Glutamatergic neuron (in vitro differentiated cells): Measurements from ENCODE around the gene ABCC8. TPM values are rescaled to one million over a fixed set of nuclear protein-coding genes. Genes with fewer than 3 reads are reported as not detected.

Source experiments
- DNase-seq: peaks from one replicate; pipeline ENCODE4 v3.0.0; 2022
- H3K27ac Mint-ChIP-seq: one replicate; pipeline ENCODE4 v1.8.0; 2020; ENCODE audit warnings: mild to moderate bottlenecking, mixed read lengths, inconsistent platforms; ENCODE audit not compliant: unreplicated experiment
- H3K27me3 Mint-ChIP-seq: one replicate; pipeline ENCODE4 v1.8.0; 2020; ENCODE audit warnings: mild to moderate bottlenecking, moderate library complexity, mixed read lengths, inconsistent platforms; ENCODE audit not compliant: unreplicated experiment
- H3K36me3 Mint-ChIP-seq: one replicate; pipeline ENCODE4 v1.8.0; 2020; ENCODE audit warnings: mild to moderate bottlenecking, mixed read lengths, inconsistent platforms; ENCODE audit not compliant: unreplicated experiment
- H3K4me1 Mint-ChIP-seq: one replicate; pipeline ENCODE4 v1.8.0; 2020; ENCODE audit warnings: mild to moderate bottlenecking, low read depth, mixed read lengths, inconsistent platforms; ENCODE audit not compliant: unreplicated experiment
- H3K4me3 Mint-ChIP-seq: one replicate; pipeline ENCODE4 v1.8.0; 2020; ENCODE audit warnings: mild to moderate bottlenecking, mixed read lengths, inconsistent platforms; ENCODE audit not compliant: unreplicated experiment
- H3K9me3 Mint-ChIP-seq: one replicate; pipeline ENCODE4 v1.8.0; 2020; ENCODE audit warnings: mild to moderate bottlenecking, moderate library complexity, mixed read lengths, inconsistent platforms; ENCODE audit not compliant: unreplicated experiment
- CTCF ChIP-seq: fragments of 200-600 bp; sonication (generic); IDR thresholded peaks from one replicate; pipeline ENCODE4 v1.5.0; 2021; ENCODE audit not compliant: partially characterized antibody, unreplicated experiment
- total RNA-seq: library from RNA; stranded (reverse); fragmentation: NEBNext Ultra II Directional; extraction: Animal tissue kit (Norgen Biotek cat#: 25700); gene quantifications from one replicate; pipeline ENCODE4 v1.2.1, GENCODE V29; 2021; ENCODE audit not compliant: unreplicated experiment

Gene ABCC8
- total RNA-seq, 1 donor from 2014 or later = 5.7 TPM

- Mint-ChIP-seq H3K9me3 (peaks cover 11% of the 10 kb centered on the region), H3K4me1 (no peaks in the 10 kb centered on the region), H3K27me3 (peaks cover 10% of the 10 kb centered on the region), H3K27ac (no peak overlapping the region), H3K36me3 (no peaks in the 10 kb centered on the region), H3K4me3 (no peak overlapping the region)
- no peak for TF ChIP-seq CTCF
- no peak for DNase-seq
Measured at GRCh38 chr11:17396598-17397310, 79.9 kb downstream of the ABCC8 start.

- Mint-ChIP-seq H3K4me3 (no peak overlapping the region), H3K36me3 (no peaks in the 10 kb centered on the region), H3K27me3 (peaks cover 15% of the 10 kb centered on the region), H3K9me3 (peaks cover 12% of the 10 kb centered on the region), H3K27ac (no peak overlapping the region), H3K4me1 (no peaks in the 10 kb centered on the region)
- DNase-seq = no peak
- TF ChIP-seq CTCF = no peak
Measured at GRCh38 chr11:17395978-17396377, 80.7 kb downstream of the ABCC8 start.

- H3K4me1 Mint-ChIP-seq = no peaks in the 10 kb centered on the region
- H3K9me3 Mint-ChIP-seq = peaks cover 11% of the 10 kb centered on the region
- peaks cover 16% of the 10 kb centered on the region for H3K27me3 Mint-ChIP-seq
- no peak for TF ChIP-seq CTCF
- DNase-seq = no peak
- no peaks in the 10 kb centered on the region for H3K36me3 Mint-ChIP-seq
- no peak overlapping the region for H3K4me3 Mint-ChIP-seq
- no peak overlapping the region for H3K27ac Mint-ChIP-seq
Measured at GRCh38 chr11:17395554-17395961, 81.1 kb downstream of the ABCC8 start.

- H3K9me3 Mint-ChIP-seq = peaks cover 8% of the 10 kb centered on the region
- H3K36me3 Mint-ChIP-seq = no peaks in the 10 kb centered on the region
- no peak for DNase-seq
- no peak overlapping the region for H3K27ac Mint-ChIP-seq
- no peak for TF ChIP-seq CTCF
- peaks cover 5% of the 10 kb centered on the region for H3K4me1 Mint-ChIP-seq
- no peak overlapping the region for H3K4me3 Mint-ChIP-seq
- peaks cover 18% of the 10 kb centered on the region for H3K27me3 Mint-ChIP-seq
Measured at GRCh38 chr11:17394743-17395390, 81.8 kb downstream of the ABCC8 start.

- no peak for DNase-seq
- TF ChIP-seq CTCF = no peak
- Mint-ChIP-seq H3K36me3 (no peaks in the 10 kb centered on the region), H3K27ac (no peak overlapping the region), H3K4me1 (peaks cover 5% of the 10 kb centered on the region), H3K27me3 (peaks cover 14% of the 10 kb centered on the region), H3K4me3 (no peak overlapping the region), H3K9me3 (peaks cover 7% of the 10 kb centered on the region)
Measured at GRCh38 chr11:17393472-17393871, 83.2 kb downstream of the ABCC8 start.
